ENCODE measurements around the gene CFAP43.

CFAP43 gene, protein sequence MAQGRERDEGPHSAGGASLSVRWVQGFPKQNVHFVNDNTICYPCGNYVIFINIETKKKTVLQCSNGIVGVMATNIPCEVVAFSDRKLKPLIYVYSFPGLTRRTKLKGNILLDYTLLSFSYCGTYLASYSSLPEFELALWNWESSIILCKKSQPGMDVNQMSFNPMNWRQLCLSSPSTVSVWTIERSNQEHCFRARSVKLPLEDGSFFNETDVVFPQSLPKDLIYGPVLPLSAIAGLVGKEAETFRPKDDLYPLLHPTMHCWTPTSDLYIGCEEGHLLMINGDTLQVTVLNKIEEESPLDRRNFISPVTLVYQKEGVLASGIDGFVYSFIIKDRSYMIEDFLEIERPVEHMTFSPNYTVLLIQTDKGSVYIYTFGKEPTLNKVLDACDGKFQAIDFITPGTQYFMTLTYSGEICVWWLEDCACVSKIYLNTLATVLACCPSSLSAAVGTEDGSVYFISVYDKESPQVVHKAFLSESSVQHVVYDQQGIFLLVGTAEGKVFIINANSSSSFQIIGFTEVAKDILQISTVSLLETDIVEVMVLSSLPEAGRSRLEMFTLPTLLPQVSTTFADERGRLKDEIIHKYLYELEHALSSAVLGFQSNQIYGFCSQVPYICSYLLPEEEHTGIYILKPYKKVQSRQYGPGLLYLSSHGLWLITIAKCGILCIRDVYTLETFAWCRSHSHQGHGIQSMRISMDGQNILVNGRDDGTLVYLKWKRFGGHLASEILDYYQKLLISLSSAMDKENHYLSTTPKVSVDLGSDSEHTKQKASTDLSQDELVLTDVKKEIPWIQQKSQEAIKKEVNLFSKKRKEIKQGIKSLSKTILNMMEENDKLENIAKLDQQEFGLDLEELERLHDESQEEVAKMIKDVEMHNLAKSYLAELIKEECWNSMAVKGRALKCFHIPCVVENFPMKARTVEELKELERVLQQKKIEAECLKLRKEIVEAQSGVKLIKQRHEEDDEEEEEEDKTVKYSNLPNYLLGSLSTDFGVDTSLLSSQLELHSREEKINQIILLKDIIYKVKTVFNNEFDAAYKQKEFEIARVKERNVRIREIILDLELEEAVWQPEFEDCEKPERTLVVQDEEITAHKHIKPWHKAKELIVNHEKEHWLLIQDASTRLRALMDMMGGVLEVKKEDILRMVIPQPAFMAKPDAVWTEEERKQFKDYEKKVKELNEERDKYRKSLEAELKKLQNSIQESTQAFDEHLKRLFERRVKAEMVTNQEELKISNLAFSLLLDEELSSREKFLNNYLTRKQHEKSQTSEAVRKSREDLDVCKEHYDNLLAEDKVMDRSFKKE (N-terminal part only)

DNA sequence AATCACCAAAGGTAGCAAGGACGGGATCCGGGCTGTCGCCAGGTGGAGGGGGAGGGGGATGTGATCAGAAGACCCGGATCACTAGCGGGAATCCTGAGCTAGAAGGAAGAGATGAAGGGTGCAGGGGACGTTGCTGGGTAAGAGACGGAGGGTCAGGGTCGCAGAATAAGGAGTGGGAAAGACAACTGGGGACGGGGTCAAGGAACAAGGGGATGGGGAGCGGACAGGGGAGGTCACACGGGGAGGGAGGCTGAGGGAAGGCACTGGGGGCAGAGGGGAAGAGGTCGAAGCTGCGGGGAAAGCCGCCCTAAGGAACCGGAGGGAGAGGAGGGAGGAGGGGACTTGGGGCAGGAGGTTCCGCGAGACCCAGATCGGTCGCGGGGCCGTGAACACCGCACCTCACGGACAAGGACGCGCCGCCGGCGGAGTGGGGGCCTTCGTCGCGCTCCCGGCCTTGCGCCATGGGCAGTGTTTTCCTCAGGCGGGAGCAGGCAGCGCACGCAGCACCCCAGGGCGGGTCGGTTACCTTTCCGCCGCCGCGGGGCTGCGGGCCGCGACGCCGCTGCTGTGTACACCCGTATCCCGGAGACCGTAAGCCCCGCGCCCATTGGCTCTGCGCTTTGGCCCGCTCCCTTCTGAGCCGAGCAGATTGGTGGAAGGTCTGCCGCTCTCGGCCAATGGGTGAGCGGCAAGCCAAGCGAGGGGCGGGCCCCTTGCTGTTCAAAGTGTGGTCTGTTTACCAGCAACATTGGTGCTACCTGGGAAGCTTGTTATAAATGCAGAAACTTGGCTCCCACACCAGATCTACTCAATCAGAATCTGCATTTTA is at the start of gene CFAP43:
Gene CFAP43, minus strand, starts transcription at position 581 of the 829 bp plus-strand sequence. Its CDS starts 118 bp downstream, at position 463.
- in situ Hi-C loops (cut with HindIII; ENCODE audit: low sequenced_read_pairs), result loop anchor here (25.0 kb wide), 1 partner anchor 95 kb away; no protein-coding TSS in a partner anchor

DNA sequence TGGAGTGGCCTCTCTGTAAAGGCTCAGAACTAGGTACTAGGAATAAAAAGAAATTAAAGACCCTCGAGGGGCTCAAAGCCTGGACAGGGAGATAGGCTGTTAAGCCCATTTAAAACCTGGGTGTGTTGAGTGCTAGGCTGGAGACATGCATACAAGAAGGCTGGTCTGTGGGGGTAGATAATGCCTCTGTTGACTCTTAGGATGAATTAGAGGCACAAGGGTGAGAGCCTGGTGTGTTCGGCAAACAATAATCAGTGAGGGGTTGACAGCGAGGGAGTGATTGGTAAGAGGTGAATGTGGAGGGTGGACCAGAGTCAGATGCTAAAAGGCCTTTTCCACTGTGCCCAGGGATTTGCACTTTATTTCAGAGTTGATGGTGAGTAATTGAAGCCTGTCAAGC is 49.5 kb upstream of the CFAP43 start:
- in situ Hi-C loops (cut with HindIII; ENCODE audit: low sequenced_read_pairs), result no loop called here

DNA sequence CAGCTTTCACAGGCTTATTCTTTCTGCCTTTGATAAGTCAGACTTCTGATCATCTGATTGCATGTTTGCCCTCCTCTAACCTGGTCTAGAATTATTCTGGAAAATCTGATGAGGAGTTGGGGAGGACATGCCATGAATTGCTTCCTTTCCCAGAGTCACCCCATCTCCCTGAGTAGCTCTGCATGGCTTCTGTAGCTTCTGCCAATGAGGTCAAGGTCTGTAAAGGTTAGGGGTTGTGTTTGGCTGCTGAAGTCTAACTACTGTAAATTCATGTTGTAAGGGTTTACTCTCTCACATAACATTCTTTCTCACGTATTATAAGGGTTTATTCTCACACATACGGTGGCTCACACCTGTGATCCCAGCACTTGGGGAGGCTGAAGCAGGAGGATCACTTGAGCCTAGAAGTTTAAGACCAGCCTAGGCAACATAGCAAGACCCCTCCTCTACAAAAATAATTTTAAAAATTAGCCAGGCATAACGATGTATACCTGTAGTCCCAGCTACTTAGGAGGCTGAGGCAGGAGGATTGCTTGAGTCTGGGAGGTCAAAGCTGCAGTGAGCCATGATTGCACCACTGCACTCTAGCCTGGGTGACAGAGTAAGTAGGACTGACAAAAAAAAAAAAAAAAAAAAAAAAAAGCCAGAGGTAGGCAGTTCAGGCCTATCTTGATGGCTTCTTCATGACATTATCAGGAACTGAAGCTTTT is 47.5 kb upstream of the CFAP43 start:
- in situ Hi-C loops (cut with HindIII; ENCODE audit: low sequenced_read_pairs), result no loop called here

DNA sequence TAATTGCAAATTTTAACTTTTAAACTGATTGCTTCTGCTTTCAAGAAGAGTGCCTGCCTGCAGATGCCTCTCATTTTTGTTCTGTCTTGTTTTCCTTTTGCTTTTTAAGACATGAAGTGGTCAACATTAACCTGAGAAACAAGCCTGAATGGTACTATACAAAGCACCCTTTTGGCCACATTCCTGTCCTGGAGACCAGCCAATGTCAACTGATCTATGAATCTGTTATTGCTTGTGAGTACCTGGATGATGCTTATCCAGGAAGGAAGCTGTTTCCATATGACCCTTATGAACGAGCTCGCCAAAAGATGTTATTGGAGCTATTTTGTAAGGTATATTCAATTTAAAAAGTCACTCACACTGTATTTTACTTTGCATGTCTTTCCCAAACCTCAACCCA is 45.6 kb upstream of the CFAP43 start:
- in situ Hi-C loops (cut with HindIII; ENCODE audit: low sequenced_read_pairs), result no loop called here

DNA sequence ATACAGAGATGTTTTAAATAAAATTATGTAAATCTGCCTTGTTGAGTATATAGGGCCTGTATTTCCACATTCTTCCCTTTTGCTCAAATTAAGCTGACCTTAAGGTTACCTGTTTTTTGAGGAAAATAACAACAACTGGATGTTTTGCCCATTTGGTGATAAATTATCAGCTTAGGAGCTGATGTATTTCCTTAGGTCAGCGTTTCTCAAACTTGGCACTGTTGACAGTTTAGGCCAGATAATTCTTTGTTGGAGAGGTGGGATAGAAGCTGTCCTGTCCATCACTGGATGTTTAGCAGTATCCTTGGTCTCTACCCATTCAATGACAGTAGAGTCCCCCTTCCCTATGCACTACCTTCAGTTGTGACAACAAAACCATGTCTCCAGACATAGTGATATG is 44.0 kb upstream of the CFAP43 start:
- in situ Hi-C loops (cut with HindIII; ENCODE audit: low sequenced_read_pairs), result no loop called here

DNA sequence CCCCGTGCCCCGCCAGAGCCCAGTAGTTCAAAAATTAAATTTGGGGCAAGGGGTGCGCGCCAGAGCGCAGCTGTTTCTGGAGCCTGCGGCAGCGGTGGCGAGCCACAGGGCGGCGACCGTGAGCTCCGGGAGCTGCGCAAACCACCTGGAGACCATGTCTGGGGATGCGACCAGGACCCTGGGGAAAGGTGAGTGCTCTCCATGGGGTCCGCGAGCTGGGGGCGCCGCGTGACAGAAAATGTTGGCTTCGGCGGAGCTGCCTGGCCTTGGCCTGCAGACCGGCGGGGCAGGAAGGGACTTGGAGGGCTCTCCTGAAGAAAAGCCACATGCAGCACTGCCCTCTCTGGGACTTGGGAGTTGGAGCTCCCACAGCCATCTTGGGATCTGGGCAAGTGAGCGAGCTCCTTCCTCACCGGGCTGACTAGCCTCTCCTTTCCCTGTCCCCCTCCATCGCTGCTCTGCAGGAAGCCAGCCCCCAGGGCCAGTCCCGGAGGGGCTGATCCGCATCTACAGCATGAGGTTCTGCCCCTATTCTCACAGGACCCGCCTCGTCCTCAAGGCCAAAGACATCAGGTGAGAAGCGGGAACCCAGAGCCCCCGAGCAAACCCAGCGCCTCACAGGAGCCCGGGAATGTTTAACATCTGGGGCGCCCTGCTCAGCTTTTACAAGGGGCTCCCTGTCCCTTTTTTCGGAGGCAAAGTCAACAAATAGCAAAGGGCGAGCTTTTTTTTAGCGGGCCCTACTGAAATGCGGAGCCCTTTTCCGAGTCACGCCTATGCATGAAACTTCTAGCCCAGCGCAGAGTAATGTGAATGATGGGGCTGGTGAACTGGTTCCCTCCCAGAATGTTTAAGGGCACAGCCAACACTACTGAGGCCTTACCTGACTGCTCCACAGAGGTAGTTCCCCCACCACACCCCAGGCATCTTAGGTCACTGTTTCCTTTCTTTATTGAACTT is 42.9 kb upstream of the CFAP43 start:
- in situ Hi-C loops (cut with HindIII; ENCODE audit: low sequenced_read_pairs), result no loop called here

DNA sequence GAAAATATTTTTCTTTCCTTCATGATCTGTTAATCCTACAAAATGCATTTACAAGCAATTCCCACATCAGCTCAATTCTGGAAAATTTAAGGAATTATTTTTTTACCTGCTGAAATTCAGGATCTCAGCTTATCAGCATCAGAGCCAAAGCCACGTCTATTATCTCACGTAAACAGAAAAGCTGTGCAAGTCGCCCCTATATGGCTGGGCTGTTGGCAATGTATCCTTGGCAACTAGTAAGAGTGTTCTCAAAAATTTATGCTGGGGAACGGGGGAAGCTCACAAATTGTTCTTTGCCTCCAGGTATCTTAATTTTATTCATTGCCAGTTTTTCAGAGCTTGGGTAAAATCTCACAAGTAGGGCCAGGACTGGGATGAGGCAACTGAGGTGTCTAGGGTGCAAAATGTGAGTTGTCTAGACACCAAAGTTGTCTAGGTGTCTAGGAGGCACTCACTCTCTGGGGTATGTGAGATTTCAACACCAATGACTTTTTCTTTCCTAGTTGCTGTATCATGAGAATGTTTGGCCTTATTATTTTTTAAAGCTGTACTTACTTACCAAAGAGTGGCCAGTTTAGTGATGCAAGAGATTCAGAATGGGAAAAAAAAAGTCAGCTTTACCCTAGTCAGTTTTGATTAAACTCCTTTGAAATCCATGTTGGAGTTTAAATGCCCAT is 41.9 kb upstream of the CFAP43 start:
- in situ Hi-C loops (cut with HindIII; ENCODE audit: low sequenced_read_pairs), result no loop called here

DNA sequence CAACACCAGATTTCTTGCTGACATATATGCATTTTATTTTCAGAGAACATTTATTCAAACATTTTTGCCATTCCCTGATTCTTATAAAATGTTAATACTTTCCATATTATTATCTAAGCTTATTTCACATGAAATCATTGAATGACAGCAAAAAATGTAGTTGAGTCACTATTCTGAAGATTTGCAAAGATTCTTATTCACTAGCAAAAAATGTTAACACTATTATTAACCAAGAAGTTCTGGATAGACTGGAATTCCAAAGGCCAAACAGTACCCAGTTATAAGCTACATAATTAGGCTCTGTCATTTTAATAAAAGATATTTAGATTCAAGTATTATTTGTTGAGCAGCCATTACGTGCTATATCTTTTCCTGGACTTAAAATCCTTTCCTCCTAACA is 41.1 kb upstream of the CFAP43 start:
- in situ Hi-C loops (cut with HindIII; ENCODE audit: low sequenced_read_pairs), result no loop called here

DNA sequence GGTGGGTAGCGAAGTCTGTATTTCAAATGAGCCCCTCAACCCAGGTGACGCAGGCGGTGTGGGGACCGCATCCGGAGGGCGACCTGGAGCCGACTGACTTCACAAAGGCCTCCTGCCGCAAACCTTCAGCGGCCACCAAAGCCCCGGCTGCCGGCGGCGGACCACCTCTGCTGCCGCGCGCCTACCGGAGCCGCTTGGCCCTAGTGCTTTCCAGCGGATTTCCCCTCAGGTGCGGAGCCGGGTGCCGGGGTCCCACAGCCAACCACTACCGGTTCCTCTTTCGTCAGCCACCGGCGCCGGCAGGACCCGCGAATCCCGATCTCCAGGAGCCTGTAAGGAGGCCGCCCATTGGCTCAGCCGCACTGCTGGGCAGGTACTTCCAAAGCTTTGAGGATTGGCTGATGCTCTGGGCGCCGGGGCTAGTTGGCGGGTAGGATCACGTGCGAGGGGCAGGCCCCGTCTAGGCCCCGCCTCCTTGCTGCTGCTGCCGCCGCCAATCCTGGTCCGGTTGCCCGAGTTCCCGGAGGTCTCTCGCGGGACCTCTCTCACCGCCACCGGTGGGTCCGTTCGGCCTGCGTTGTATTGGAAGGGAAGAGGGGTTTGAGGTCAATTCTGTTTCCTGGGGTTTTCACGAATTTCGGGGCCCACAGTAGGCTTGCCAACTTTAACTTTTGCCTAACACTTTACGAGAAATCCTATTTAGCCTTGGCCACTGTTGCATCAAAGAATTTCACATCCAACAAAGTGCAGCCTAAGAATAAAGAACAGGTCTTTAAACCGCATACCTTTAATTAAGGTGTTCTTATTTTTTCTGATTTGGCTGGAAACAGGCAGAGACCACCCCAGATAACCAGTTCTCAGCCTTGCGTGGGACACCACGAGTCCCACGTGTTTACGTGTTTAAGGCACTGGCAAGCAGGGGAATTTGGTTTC is 36.8 kb upstream of the CFAP43 start, which contains the start of gene GSTO2:
Gene GSTO2, plus strand, starts transcription at position 472 of the 933 bp plus-strand sequence. CDS start 5,732 bp downstream, outside the sequence.
- in situ Hi-C loops (cut with HindIII; ENCODE audit: low sequenced_read_pairs), result no loop called here

DNA sequence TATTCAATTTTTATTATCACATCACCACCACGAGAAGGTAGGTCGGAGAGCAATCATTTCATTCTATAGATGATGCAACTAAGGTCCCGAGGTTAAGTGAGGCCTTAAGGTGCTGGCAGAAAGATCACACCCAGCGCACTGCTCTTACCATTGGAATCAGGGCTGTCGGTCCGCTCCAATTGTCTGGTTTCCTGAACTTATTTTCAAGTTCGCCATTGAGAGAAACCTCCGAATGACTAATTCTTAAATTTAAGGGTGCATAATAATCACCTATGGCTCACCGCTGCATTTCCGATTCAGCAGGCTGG is 36.2 kb upstream of the CFAP43 start:
- in situ Hi-C loops (cut with HindIII; ENCODE audit: low sequenced_read_pairs), result no loop called here

DNA sequence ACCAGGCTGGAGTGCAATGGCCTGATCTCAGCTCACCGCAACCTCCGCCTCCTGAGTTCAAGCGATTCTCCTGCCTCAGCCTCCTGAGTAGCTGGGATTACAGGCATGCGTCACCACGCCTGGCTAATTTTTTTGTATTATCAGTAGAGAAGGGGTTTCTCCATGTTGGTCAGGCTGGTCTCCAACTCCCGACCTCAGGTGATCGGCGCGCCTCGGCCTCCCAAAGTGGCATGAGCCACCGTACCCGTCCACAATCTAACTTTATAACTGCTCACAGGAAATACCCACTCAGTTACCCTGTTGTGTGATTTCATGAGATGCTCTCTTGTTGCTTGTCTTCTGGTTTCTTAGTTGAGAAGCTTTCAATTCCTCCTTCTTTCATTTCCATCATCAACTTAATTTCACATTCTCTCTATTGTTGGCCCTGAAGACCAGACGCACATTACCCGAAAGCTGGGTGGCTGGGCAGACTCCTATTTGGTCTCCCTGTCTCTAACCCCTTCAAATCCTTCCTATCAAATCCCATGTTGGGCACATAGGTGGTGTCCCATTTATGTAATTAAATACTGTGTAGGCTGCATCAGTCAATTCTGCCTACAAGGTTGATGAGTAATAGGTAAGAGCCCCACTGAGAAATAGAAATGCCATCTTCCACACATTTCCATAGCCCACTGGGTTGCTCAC is 35.7 kb upstream of the CFAP43 start:
- in situ Hi-C loops (cut with HindIII; ENCODE audit: low sequenced_read_pairs), result no loop called here

DNA sequence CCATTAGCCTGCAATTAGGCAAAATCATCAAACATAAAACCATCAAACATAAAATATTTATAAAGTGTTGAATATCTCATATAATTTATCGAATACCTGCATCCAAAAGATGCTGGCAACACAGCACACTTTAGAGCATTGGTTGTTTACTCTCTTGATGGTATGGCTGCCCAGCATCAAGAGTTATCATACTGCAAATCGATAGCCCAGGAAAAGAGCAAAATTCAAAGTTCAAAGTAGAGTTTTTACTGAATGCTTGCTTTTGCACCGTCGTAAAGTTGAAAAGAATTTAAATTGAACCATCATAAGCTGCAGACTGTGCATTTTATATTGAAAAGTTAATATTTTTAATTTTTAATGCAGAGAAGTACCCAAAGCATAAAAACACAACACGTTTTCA is 32.6 kb upstream of the CFAP43 start:
- in situ Hi-C loops (cut with HindIII; ENCODE audit: low sequenced_read_pairs), result no loop called here

DNA sequence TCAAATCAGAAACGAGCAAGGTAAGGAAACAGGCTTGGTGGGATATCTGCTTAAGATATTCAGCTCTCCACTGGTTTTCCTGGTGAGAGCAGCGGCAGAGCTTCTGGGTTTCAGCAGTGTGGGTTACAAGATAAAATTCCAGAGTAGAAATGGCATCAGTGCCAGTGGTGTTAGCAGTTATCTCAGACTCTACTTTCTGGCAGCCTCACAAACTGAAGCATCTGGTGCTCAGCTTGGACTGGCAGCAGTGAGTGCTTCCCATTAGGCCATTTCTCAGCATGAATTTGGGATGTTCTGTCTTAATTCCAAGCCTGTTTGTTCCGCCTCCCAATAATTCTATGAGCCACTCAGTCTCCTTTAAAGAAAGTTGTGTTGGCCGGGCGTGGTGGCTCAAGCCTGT is 29.9 kb upstream of the CFAP43 start:
- in situ Hi-C loops (cut with HindIII; ENCODE audit: low sequenced_read_pairs), result no loop called here

DNA sequence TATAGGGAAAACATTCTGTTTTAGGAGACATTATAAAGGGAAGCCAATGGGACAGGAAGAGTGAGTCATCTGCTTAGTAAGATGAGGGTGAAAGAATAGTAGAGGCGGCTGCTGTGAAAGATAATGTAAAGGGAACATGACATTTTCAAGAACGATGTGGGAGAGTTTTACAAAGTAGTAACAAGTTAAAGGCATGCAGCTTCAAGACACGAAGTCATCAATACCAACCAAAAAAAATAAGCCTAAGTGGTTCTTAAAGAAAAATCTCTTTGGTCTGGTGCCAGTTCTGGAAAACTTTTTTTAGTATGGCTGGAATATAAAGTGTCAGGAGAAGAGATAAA is 28.6 kb upstream of the CFAP43 start:
- in situ Hi-C loops (cut with HindIII; ENCODE audit: low sequenced_read_pairs), result no loop called here

DNA sequence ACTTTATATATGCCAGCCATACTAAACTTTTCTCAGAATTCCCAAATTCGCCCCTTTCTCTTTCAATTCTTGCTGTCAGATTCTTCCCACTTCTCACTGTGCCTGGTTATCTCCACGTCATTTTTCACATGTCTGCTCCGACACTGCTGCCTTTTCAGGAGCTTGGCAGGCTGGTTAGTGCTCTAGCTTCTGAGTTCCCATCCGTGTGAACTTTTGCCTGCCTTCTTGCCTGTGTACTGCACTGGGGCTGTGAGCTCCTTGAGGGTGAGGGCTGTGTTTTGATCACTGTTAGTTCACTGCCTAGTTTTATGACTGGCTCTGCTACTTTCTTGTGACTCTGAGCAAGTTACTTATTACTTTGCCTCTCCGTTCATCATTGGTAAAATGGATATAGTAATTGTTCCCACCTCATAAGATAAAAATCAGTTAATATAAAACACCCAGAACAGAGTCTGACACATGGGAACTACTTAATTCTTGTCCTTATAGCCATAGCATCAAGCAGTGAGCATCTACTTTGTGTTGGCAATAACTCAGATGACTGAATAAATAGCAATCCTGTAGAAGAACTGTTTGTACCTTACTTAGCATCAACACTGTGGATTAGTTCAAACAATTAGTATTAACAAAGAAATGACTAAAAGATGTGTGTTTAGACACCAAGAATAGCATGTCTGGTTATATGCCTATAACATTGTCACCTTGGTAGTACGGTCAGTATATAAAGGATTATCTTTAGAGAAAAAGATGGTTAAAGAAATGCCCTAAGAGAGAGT is 28.0 kb upstream of the CFAP43 start:
- in situ Hi-C loops (cut with HindIII; ENCODE audit: low sequenced_read_pairs), result no loop called here

DNA sequence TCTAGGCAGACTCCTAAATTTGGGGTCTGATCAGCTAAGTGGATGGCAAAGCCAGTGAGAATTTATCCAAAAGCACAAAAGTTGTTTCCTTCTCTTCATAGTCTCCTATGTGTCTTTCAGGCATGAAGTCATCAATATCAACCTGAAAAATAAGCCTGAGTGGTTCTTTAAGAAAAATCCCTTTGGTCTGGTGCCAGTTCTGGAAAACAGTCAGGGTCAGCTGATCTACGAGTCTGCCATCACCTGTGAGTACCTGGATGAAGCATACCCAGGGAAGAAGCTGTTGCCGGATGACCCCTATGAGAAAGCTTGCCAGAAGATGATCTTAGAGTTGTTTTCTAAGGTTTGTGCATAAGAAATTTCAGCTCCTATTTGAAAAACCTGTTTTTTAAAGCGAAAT is 27.3 kb upstream of the CFAP43 start:
- in situ Hi-C loops (cut with HindIII; ENCODE audit: low sequenced_read_pairs), result no loop called here
